ENCODE data around the gene CASP9. TPM values are rescaled to one million over a fixed set of nuclear protein-coding genes. Genes with fewer than 3 reads are reported as not detected.

CASP9 gene
- total and polyA plus RNA-seq, 2 experiments from 2014 or later: 14.2 to 17.1 TPM

GRCh38 chr1:15568387-15569073 lies 44.5 kb upstream of the CASP9 start:
- DNase-seq (ENCODE audit: low spot score): no peak
- H3K4me1 ChIP-seq (ENCODE audit: insufficient read depth): no peaks in the 10 kb centered on the region
- no peak overlapping the region for H3K4me3 ChIP-seq
- no peaks in the 10 kb centered on the region for H3K79me2 ChIP-seq
- H3K4me2 ChIP-seq: no peak overlapping the region
- TF ChIP-seq CTCF (IDR thresholded peaks at IDR 0.05; ENCODE audit: poor library complexity) (no peak), EZH2phosphoT487 (IDR thresholded peaks at IDR 0.05; ENCODE audit: low read depth, severe bottlenecking, unreplicated experiment) (no peak), EZH2 (IDR thresholded peaks at IDR 0.05; ENCODE audit: borderline replicate concordance) (no peak)
- H3K27me3 ChIP-seq: no peaks in the 10 kb centered on the region
- H3K9me2 ChIP-seq (replicated peaks; ENCODE audit: insufficient read depth): no peaks in the 10 kb centered on the region
- H3K9me3 ChIP-seq (ENCODE audit: low read depth): no peaks in the 10 kb centered on the region
- H3K27ac ChIP-seq: peak overlapping the region; percentile 51
- no peaks in the 10 kb centered on the region for H4K20me1 ChIP-seq (ENCODE audit: insufficient read depth, poor library complexity, severe bottlenecking)
- H3K36me3 ChIP-seq (replicated peaks; ENCODE audit: insufficient read depth, low read depth): no peaks in the 10 kb centered on the region
- no peak overlapping the region for H2AFZ ChIP-seq
- 89% methylated on average over 18 of the region's 18 CpGs for WGBS (ENCODE audit: low lambda C conversion rate, missing lambda C conversion rate)

GRCh38 chr1:15559189-15559810 lies 35.3 kb upstream of the CASP9 start:
- Histone ChIP-seq H2AFZ (no peak overlapping the region), H3K27ac (peak overlapping the region; percentile 86), H3K9me2 (replicated peaks; ENCODE audit: insufficient read depth) (no peaks in the 10 kb centered on the region), H3K27me3 (no peaks in the 10 kb centered on the region), H3K36me3 (replicated peaks; ENCODE audit: insufficient read depth, low read depth) (no peaks in the 10 kb centered on the region), H3K4me1 (ENCODE audit: insufficient read depth) (peaks cover 2% of the 10 kb centered on the region), H4K20me1 (ENCODE audit: insufficient read depth, poor library complexity, severe bottlenecking) (no peaks in the 10 kb centered on the region), H3K4me2 (no peak overlapping the region), H3K79me2 (no peaks in the 10 kb centered on the region), H3K9me3 (ENCODE audit: low read depth) (no peaks in the 10 kb centered on the region), H3K4me3 (no peak overlapping the region)
- TF ChIP-seq EZH2 (IDR thresholded peaks at IDR 0.05; ENCODE audit: borderline replicate concordance) (no peak), CTCF (IDR thresholded peaks at IDR 0.05; ENCODE audit: poor library complexity) (no peak)
- 74% methylated on average over 12 of the region's 12 CpGs for whole genome bisulfite sequencing (ENCODE audit: low lambda C conversion rate, missing lambda C conversion rate)
- peak; percentile 54 for DNase-seq (ENCODE audit: low spot score)

DNA sequence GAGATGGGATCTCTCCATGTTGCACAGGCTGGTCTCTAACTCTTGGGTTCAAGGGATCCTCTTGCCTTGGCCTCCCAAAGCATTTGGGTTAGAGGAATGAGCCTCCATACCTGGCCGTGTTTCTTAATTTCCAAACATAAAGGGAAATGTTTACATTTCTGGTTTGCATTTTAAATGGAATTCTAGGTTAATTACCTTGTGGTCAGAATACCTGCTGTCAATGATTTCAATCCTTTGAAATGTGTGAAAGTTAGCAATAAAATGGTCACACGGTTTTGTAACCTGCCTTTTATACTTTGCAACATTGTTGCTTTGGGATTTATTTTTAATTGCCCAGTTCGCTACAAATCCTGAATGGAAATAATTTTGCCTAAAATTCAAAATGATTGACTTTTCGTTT lies 34.5 kb upstream of the CASP9 start:
- H3K36me3 ChIP-seq (replicated peaks; ENCODE audit: insufficient read depth, low read depth): no peaks in the 10 kb centered on the region
- H3K9me2 ChIP-seq (replicated peaks; ENCODE audit: insufficient read depth): no peaks in the 10 kb centered on the region
- no peak for DNase-seq (ENCODE audit: low spot score)
- H3K27ac ChIP-seq: peak overlapping the region; percentile 86
- H3K27me3 ChIP-seq: no peaks in the 10 kb centered on the region
- no peak overlapping the region for H3K4me2 ChIP-seq
- H3K79me2 ChIP-seq: no peaks in the 10 kb centered on the region
- no peak overlapping the region for H3K4me3 ChIP-seq
- WGBS (ENCODE audit: low lambda C conversion rate, missing lambda C conversion rate): 89% methylated on average over 4 of the region's 4 CpGs
- H2AFZ ChIP-seq: no peak overlapping the region
- TF ChIP-seq EZH2 (IDR thresholded peaks at IDR 0.05; ENCODE audit: borderline replicate concordance): no peak
- no peak for TF ChIP-seq CTCF (IDR thresholded peaks at IDR 0.05; ENCODE audit: poor library complexity)
- no peak for TF ChIP-seq EZH2phosphoT487 (IDR thresholded peaks at IDR 0.05; ENCODE audit: low read depth, severe bottlenecking, unreplicated experiment)
- H4K20me1 ChIP-seq (ENCODE audit: insufficient read depth, poor library complexity, severe bottlenecking): no peaks in the 10 kb centered on the region
- no peaks in the 10 kb centered on the region for H3K9me3 ChIP-seq (ENCODE audit: low read depth)
- H3K4me1 ChIP-seq (ENCODE audit: insufficient read depth): peaks cover 2% of the 10 kb centered on the region
